Thyroid gland (tissue), 4 donors: ENCODE measurements around the gene RAB14.

Source experiments
- POLR2A ChIP-seq, 2 donors: fragments of 450-650 bp; IDR thresholded peaks; one replicate each; pipeline ENCODE4 v1.6.1; 2017; ENCODE audit warnings: antibody characterized with exemption in 2 of 2, mild to moderate bottlenecking in 2 of 2, moderate library complexity in 1 of 2
- TF ChIP-seq, protein P1 (sequence below), 6 experiments: fragments of 200-600 bp in 3 of 6; fragments of 450-650 bp in 3 of 6; sonication (generic) in 3 of 6; IDR thresholded peaks; one replicate each; pipeline ENCODE4 v1.5.1; 2016 to 2019; ENCODE audit warnings: antibody characterized with exemption in 6 of 6, mild to moderate bottlenecking in 2 of 6, inconsistent platforms in 1 of 6, moderate library complexity in 1 of 6

GRCh38 chr9:121189006-121189405 is 12.7 kb downstream of the RAB14 start:
- TF ChIP-seq, protein P1, sequence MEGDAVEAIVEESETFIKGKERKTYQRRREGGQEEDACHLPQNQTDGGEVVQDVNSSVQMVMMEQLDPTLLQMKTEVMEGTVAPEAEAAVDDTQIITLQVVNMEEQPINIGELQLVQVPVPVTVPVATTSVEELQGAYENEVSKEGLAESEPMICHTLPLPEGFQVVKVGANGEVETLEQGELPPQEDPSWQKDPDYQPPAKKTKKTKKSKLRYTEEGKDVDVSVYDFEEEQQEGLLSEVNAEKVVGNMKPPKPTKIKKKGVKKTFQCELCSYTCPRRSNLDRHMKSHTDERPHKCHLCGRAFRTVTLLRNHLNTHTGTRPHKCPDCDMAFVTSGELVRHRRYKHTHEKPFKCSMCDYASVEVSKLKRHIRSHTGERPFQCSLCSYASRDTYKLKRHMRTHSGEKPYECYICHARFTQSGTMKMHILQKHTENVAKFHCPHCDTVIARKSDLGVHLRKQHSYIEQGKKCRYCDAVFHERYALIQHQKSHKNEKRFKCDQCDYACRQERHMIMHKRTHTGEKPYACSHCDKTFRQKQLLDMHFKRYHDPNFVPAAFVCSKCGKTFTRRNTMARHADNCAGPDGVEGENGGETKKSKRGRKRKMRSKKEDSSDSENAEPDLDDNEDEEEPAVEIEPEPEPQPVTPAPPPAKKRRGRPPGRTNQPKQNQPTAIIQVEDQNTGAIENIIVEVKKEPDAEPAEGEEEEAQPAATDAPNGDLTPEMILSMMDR (IDR thresholded peaks at IDR 0.05): no peak
- TF ChIP-seq POLR2A (IDR thresholded peaks at IDR 0.05): no peak
